ENCODE data around the gene SLC29A3. TPM values are rescaled to one million over a fixed set of nuclear protein-coding genes. Genes with fewer than 3 reads are reported as not detected.

Gene SLC29A3
- total RNA-seq, 1 experiment from 2014 or later, result 35.7 TPM

GRCh38 chr10:71280216-71280615, 38.8 kb upstream of the SLC29A3 start:
- intact Hi-C loops (cut with micrococcal nuclease; ENCODE audit: unreplicated experiment), result loop anchor here (10.0 kb wide), 1 partner anchor 725 kb away; no protein-coding TSS in a partner anchor
- POLR2A ChIA-PET (ENCODE audit: unreplicated experiment), result no interaction called here
- CTCF ChIA-PET, result interaction anchor here (0.9 kb wide), 1 partner anchor 1059 kb away, joined by 3 read pairs; no protein-coding TSS in a partner anchor
- Histone ChIP-seq H3K4me1 (replicated peaks; ENCODE audit: insufficient read depth) (no peaks in the 10 kb centered on the region), H3K4me3 (no peak overlapping the region), H3K27me3 (ENCODE audit: insufficient read depth, low read depth) (no peaks in the 10 kb centered on the region), H3K36me3 (ENCODE audit: low read depth) (no peaks in the 10 kb centered on the region), H3F3A (ENCODE audit: insufficient read depth, low read depth) (no peaks in the 10 kb centered on the region), H3K27ac (no peak overlapping the region), H3K4me2 (no peak overlapping the region), H3K9me2 (ENCODE audit: insufficient read depth) (no peaks in the 10 kb centered on the region), H3K79me2 (ENCODE audit: low read depth) (no peaks in the 10 kb centered on the region), H4K20me1 (ENCODE audit: insufficient read depth) (no peaks in the 10 kb centered on the region), H2AFZ (no peak overlapping the region), H3K9me3 (ENCODE audit: insufficient read depth, low read depth) (no peaks in the 10 kb centered on the region)
- no peak for DNase-seq
- no TSS peak for BruUV-seq (replicated peaks)
- no peak for TF ChIP-seq EZH2 (IDR thresholded peaks at IDR 0.05; ENCODE audit: low read depth)
- TF ChIP-seq CTCF (conservative IDR thresholded peaks at IDR 0.05), result no peak

GRCh38 chr10:71280825-71281224, 38.2 kb upstream of the SLC29A3 start:
- Histone ChIP-seq H3K9me2 (ENCODE audit: insufficient read depth) (no peaks in the 10 kb centered on the region), H4K20me1 (ENCODE audit: insufficient read depth) (no peaks in the 10 kb centered on the region), H3K27ac (no peak overlapping the region), H3K9me3 (ENCODE audit: insufficient read depth, low read depth) (no peaks in the 10 kb centered on the region), H3K27me3 (ENCODE audit: insufficient read depth, low read depth) (no peaks in the 10 kb centered on the region), H3K4me2 (no peak overlapping the region), H3K4me1 (replicated peaks; ENCODE audit: insufficient read depth) (no peaks in the 10 kb centered on the region), H2AFZ (no peak overlapping the region), H3K79me2 (ENCODE audit: low read depth) (no peaks in the 10 kb centered on the region), H3K36me3 (ENCODE audit: low read depth) (no peaks in the 10 kb centered on the region), H3F3A (ENCODE audit: insufficient read depth, low read depth) (no peaks in the 10 kb centered on the region), H3K4me3 (no peak overlapping the region)
- no peak for TF ChIP-seq EZH2 (IDR thresholded peaks at IDR 0.05; ENCODE audit: low read depth)
- TF ChIP-seq CTCF (conservative IDR thresholded peaks at IDR 0.05), result no peak
- DNase-seq, result no peak
- no TSS peak for BruUV-seq (replicated peaks)
- CTCF ChIA-PET, result interaction anchor here (0.5 to 0.9 kb wide), 2 partner anchors 13 to 1059 kb away, joined by 3 read pairs; no protein-coding TSS in a partner anchor
- intact Hi-C loops (cut with micrococcal nuclease; ENCODE audit: unreplicated experiment), result loop anchor here (10.0 kb wide), 1 partner anchor 726 kb away; no protein-coding TSS in a partner anchor
- POLR2A ChIA-PET (ENCODE audit: unreplicated experiment), result no interaction called here

- intact Hi-C loops (cut with micrococcal nuclease; ENCODE audit: unreplicated experiment), result loop anchor here (10.0 kb wide), 1 partner anchor 727 kb away; no protein-coding TSS in a partner anchor
- no peaks in the 10 kb centered on the region for H3K9me2 ChIP-seq (ENCODE audit: insufficient read depth)
- no peaks in the 10 kb centered on the region for H3K9me3 ChIP-seq (ENCODE audit: insufficient read depth, low read depth)
- H2AFZ ChIP-seq, result no peak overlapping the region
- no peaks in the 10 kb centered on the region for H4K20me1 ChIP-seq (ENCODE audit: insufficient read depth)
- no peak overlapping the region for H3K4me2 ChIP-seq
- H3K36me3 ChIP-seq (ENCODE audit: low read depth), result no peaks in the 10 kb centered on the region
- H3K27me3 ChIP-seq (ENCODE audit: insufficient read depth, low read depth), result no peaks in the 10 kb centered on the region
- TF ChIP-seq EZH2 (IDR thresholded peaks at IDR 0.05; ENCODE audit: low read depth) (no peak), CTCF (conservative IDR thresholded peaks at IDR 0.05) (no peak)
- no peaks in the 10 kb centered on the region for H3F3A ChIP-seq (ENCODE audit: insufficient read depth, low read depth)
- H3K4me3 ChIP-seq, result no peak overlapping the region
- H3K79me2 ChIP-seq (ENCODE audit: low read depth), result no peaks in the 10 kb centered on the region
- DNase-seq, result no peak
- no peaks in the 10 kb centered on the region for H3K4me1 ChIP-seq (replicated peaks; ENCODE audit: insufficient read depth)
- POLR2A ChIA-PET (ENCODE audit: unreplicated experiment), result no interaction called here
- CTCF ChIA-PET, result no interaction called here
- no peak overlapping the region for H3K27ac ChIP-seq
- no TSS peak for BruUV-seq (replicated peaks)
Measured at GRCh38 chr10:71281646-71282322, 37.3 kb upstream of the SLC29A3 start.
